HEK293T (cell line): Measurements from ENCODE around the gene TSPAN10.

Experiments
- BHLHE40 ChIP-seq: fragments of 450-650 bp; IDR thresholded peaks from 2 replicates; pipeline ENCODE4 v1.6.1; 2016; ENCODE audit warnings: mild to moderate bottlenecking, moderate library complexity, borderline replicate concordance
- CTBP1 ChIP-seq: fragments of 450-650 bp; IDR thresholded peaks from 2 replicates; pipeline ENCODE4 v1.6.1; 2016; ENCODE audit warnings: borderline replicate concordance
- ELF4 ChIP-seq: fragments of 450-650 bp; IDR thresholded peaks from 2 replicates; pipeline ENCODE4 v1.6.1; 2017; ENCODE audit warnings: antibody characterized with exemption
- FOXA1 ChIP-seq: fragments of 450-650 bp; IDR thresholded peaks from 2 replicates; pipeline ENCODE4 v1.6.1; 2016; ENCODE audit warnings: mild to moderate bottlenecking
- FOXK2 ChIP-seq: fragments of 450-650 bp; IDR thresholded peaks from 2 replicates; pipeline ENCODE4 v1.6.1; 2016; ENCODE audit warnings: mild to moderate bottlenecking
- SP1 ChIP-seq: fragments of 450-650 bp; IDR thresholded peaks from 2 replicates; pipeline ENCODE4 v1.6.1; 2017
- SUZ12 ChIP-seq: fragments of 450-650 bp; IDR thresholded peaks from 2 replicates; pipeline ENCODE4 v1.6.1; 2016; ENCODE audit warnings: mild to moderate bottlenecking
- TARDBP ChIP-seq: fragments of 450-650 bp; IDR thresholded peaks from 2 replicates; pipeline ENCODE4 v1.6.1; 2016
- ZNF384 ChIP-seq: fragments of 450-650 bp; IDR thresholded peaks from 2 replicates; pipeline ENCODE4 v1.6.1; 2016
- TF ChIP-seq, protein P1 (sequence below): fragments of 450-650 bp; IDR thresholded peaks from 2 replicates; pipeline ENCODE4 v1.6.1; 2016

DNA sequence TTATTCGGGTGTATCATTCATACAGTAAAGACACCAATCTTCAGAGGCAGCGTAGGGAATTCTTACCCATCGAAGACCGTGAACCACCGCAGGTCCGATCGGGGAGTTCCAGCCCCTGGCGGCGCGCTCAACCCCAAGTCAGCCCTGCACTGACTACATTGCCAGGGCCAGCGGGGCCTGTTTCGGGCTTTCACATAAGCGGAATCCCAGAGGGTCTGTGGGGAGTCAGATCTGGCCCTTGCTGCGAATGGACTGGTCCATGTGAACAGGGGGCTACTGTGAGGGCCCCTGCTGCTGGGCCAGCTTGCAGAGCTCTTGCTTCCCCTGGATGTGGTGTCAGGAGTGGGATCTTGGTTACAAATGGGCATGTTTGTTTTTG, 11.7 kb downstream of the TSPAN10 start:
- TF ChIP-seq SP1 (no peak), CTBP1 (no peak), ELF4 (no peak), TARDBP (no peak), SUZ12 (no peak), FOXK2 (no peak), ZNF384 (no peak), FOXA1 (no peak), BHLHE40 (no peak)
- TF ChIP-seq, protein P1, sequence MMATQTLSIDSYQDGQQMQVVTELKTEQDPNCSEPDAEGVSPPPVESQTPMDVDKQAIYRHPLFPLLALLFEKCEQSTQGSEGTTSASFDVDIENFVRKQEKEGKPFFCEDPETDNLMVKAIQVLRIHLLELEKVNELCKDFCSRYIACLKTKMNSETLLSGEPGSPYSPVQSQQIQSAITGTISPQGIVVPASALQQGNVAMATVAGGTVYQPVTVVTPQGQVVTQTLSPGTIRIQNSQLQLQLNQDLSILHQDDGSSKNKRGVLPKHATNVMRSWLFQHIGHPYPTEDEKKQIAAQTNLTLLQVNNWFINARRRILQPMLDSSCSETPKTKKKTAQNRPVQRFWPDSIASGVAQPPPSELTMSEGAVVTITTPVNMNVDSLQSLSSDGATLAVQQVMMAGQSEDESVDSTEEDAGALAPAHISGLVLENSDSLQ = no peak
